AG04449 (cell line): ENCODE results near the gene CACNA2D3.
A peak's percentile ranks its signal among the peaks of the same experiment; 100 is the strongest.

ENCODE experiments used
- CTCF ChIA-PET: fragments of 350-600 bp; formaldehyde crosslinking; extraction: SDS; loops from one replicate; lab custom pipeline; 2021; ENCODE audit warnings: antibody characterized with exemption; lab: Yijun Ruan, JAX
- POLR2A ChIA-PET: fragments of 400-600, 350-600 bp; formaldehyde crosslinking; extraction: SDS; loops from one replicate; lab custom pipeline; 2020; ENCODE audit warnings: antibody characterized with exemption, inconsistent platforms; lab: Yijun Ruan, JAX
- DNase-seq: peaks from one replicate; pipeline ENCODE4 v3.0.0-alpha.2; 2010; ENCODE audit warnings: low read depth, low spot score
- H3K4me3 ChIP-seq: 2 replicates; pipeline ENCODE4 v1.5.1; 2011; ENCODE audit warnings: low read depth, mild to moderate bottlenecking, control low read depth, low read length
- TF ChIP-seq, protein P1 (sequence below): IDR thresholded peaks from one replicate; pipeline ENCODE4 v1.5.1; 2011; ENCODE audit warnings: mild to moderate bottlenecking, moderate library complexity, low read length, control low read depth, inconsistent platforms; ENCODE audit not compliant: insufficient read depth; ENCODE audit errors: missing control alignments

The CACNA2D3 gene

DNA sequence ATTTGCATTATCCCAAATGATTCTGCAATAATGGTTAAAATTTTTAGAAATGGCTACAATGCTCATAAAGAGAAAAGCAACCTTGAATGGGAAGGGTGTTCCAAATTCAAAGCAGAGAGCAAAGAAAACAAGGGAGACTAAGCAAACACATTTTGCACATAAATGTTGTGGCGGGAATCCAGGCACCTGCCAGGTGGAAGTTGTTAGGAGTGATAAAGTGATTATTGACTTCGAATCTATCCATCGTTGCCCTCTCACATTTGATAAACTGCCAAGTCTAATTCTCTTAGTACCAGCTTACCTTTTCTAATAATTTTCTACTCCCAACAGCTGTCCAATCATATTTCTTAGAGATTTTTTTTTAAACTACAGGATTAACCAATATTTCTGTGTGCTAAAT lies 244.5 kb downstream of the CACNA2D3 start:
- TF ChIP-seq, protein P1, sequence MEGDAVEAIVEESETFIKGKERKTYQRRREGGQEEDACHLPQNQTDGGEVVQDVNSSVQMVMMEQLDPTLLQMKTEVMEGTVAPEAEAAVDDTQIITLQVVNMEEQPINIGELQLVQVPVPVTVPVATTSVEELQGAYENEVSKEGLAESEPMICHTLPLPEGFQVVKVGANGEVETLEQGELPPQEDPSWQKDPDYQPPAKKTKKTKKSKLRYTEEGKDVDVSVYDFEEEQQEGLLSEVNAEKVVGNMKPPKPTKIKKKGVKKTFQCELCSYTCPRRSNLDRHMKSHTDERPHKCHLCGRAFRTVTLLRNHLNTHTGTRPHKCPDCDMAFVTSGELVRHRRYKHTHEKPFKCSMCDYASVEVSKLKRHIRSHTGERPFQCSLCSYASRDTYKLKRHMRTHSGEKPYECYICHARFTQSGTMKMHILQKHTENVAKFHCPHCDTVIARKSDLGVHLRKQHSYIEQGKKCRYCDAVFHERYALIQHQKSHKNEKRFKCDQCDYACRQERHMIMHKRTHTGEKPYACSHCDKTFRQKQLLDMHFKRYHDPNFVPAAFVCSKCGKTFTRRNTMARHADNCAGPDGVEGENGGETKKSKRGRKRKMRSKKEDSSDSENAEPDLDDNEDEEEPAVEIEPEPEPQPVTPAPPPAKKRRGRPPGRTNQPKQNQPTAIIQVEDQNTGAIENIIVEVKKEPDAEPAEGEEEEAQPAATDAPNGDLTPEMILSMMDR, result no peak
- ChIA-PET POLR2A (no interaction called here), CTCF (interaction anchor here (1.6 kb wide), 1 partner anchor 61 kb away, joined by 3 read pairs; no protein-coding TSS in a partner anchor)
- H3K4me3 ChIP-seq, result no peak overlapping the region
- DNase-seq, result no peak

DNA sequence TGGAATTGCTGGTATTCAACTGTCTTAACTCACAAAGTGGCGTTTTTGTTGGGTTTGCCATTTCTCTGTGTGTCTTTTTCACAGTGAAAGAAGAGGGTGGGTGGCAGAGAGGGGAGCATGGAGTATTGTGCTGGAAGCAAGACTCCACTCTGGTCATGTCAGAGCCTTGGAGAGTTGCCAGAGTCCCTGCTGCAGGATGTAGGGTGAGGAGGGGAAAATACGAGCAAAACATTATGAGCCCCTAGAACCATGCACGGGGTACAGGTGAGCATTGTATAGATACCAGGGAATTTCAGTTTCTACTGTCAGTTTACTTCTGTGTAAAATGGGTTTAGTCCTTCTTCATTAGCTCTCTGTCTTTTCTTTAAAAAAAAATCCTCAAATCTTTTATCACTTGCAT lies 249.9 kb downstream of the CACNA2D3 start:
- TF ChIP-seq, protein P1, result no peak
- no peak for DNase-seq
- ChIA-PET POLR2A (no interaction called here), CTCF (no interaction called here)
- no peak overlapping the region for H3K4me3 ChIP-seq

DNA sequence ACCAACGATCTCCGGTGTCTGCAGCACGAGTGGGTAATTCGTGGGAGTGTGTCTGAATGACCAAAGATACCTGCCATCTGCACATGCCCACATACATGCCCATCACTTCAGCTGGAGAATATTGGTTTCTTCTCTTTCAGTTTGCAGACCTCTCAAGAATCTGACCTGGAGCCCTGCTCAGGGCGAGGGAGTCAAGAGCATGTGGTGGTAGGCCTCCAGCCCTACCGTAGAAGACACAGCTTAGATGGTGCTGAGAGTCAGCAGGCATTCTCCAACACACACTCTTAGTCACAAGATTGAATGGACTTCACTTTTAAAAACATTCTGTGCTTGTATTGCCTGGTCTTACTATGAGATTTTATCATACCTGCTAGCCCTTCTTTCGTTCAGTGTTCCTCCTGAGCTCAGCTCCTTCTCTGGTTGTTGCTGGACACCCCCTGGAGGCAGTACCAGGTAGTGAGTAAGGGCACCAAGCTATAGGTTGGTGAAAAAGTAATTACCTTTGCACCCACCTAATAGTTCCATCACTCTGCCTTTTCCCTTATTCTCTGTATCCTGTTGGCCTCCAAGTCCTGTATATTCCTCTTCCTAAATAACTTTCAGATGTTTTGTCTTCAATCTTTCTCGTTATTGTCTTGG lies 252.0 kb downstream of the CACNA2D3 start:
- CTCF ChIA-PET, result interaction anchor here (2.2 kb wide), 1 partner anchor 436 kb away, joined by 13 read pairs; no protein-coding TSS in a partner anchor
- POLR2A ChIA-PET, result no interaction called here
- H3K4me3 ChIP-seq, result no peak overlapping the region
- TF ChIP-seq, protein P1, result peak; percentile 15
- DNase-seq, result no peak

DNA sequence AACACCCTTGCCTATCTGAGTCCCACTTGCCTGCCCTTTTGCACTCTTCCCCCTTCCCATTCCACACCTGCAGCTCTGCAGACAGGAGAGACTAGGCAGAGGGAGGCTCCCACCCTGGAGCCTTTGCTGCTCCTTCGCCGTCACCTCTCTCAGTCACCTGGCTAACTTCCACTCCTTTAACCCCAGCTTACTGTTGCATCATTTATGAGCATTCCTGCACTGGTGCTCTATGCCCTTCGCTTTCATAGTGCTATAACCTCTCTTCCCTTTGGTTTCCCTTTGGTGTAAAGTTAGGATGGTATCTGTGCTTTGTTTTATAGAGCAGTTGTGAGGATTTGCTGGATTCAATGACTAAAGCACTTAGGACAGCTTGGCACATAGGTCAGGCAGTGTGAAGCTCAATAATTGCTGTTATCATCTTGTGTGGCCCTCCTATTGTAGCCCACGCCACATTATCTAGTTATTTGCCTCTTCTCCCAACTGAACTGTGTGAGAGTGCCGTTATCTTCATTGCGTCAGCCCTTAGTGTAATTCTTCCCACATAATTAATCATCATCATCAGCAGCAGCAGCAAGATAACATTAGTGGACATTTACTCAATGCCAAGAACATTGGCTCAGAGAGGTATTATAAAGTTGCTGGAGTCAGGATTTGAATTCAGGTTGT lies 253.9 kb downstream of the CACNA2D3 start:
- ChIA-PET CTCF (no interaction called here), POLR2A (no interaction called here)
- TF ChIP-seq, protein P1, result no peak
- no peak for DNase-seq
- H3K4me3 ChIP-seq, result no peak overlapping the region

DNA sequence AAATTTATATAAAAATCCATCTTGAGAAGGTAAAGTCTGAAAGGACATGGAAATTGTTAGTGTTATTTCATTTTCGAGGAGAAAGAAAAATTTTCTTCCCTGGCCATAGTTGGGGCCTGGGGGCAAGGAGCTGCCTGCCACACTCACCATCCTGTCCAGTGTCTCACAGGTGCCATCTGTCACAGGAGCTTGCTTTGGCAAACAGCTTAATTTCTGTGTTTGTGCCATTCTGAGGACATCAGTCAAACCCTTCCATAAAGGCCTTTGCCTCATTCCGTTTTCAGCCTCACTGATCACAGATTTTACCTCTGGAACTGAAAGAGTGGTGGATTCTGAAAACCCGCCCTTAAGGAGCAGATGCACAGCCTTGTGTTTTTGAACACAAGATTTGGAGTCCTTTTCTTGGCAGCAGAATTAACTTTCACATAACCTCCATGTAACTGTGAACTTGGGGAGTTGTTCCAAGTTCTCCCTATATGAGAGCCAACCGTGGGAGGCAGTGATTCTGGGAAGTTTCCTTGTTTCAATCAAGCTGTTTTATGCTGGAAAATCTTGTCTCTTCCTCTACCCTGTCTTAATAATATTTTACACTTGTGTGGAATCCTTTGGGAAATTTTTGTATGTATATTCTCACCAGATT lies 254.7 kb downstream of the CACNA2D3 start:
- H3K4me3 ChIP-seq, result no peak overlapping the region
- DNase-seq, result no peak
- ChIA-PET POLR2A (no interaction called here), CTCF (no interaction called here)
- TF ChIP-seq, protein P1, result no peak

DNA sequence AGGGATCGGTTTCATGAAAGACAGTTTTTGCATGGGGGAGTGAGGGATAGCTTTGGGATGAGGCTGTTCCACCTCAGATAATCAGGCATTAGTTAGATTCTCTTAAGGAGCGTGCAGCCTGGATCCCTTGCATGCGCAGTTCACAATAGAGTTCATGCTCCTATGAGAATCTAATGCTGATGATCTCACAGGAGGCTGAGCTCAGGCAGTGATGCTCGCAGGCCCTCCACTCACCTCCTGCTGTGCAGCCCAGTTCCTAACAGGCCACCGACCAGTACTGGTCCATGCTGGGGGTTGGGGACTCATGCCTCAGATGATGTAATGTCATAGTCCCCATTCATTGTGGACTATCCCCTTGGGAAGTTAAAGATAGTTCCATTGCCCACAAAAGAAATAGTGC lies 255.8 kb downstream of the CACNA2D3 start:
- TF ChIP-seq, protein P1, result no peak
- no peak for DNase-seq
- CTCF ChIA-PET, result no interaction called here
- POLR2A ChIA-PET, result no interaction called here
- no peak overlapping the region for H3K4me3 ChIP-seq
